Measurements from ENCODE around the gene SLC2A9.
A peak's percentile ranks its signal among the peaks of the same experiment; 100 is the strongest.

SLC2A9 gene

GRCh38 chr4:10018818-10019461 lies 2.4 kb downstream of the SLC2A9 start:
- peak; percentile 92 for DNase-seq

GRCh38 chr4:10017037-10017893 lies 4.0 kb downstream of the SLC2A9 start:
- no peak for DNase-seq

- DNase-seq = no peak
Observed at GRCh38 chr4:10016169-10016568, 5.1 kb downstream of the SLC2A9 start.

GRCh38 chr4:10015140-10015753 lies 6.0 kb downstream of the SLC2A9 start:
- no peak for DNase-seq

GRCh38 chr4:10013722-10014121 lies 7.6 kb downstream of the SLC2A9 start:
- peak; percentile 17 for DNase-seq

- no peak for DNase-seq
Observed at GRCh38 chr4:10011885-10012284, 9.4 kb downstream of the SLC2A9 start.

- no peak for DNase-seq
Observed at GRCh38 chr4:10011277-10011676, 10.0 kb downstream of the SLC2A9 start.

- DNase-seq = no peak
Observed at GRCh38 chr4:10009861-10010500, 11.3 kb downstream of the SLC2A9 start.

- DNase-seq = no peak
Observed at GRCh38 chr4:10008609-10009005, 12.7 kb downstream of the SLC2A9 start.

- DNase-seq = no peak
Observed at GRCh38 chr4:10007793-10008608, 13.3 kb downstream of the SLC2A9 start.

GRCh38 chr4:10007436-10007740 lies 13.9 kb downstream of the SLC2A9 start:
- no peak for DNase-seq

- DNase-seq = no peak
Observed at GRCh38 chr4:10006601-10007435, 14.5 kb downstream of the SLC2A9 start.

- DNase-seq = no peak
Observed at GRCh38 chr4:10006231-10006600, 15.1 kb downstream of the SLC2A9 start.

- DNase-seq = no peak
Observed at GRCh38 chr4:10005632-10006031, 15.7 kb downstream of the SLC2A9 start.

GRCh38 chr4:10003666-10004065 lies 17.6 kb downstream of the SLC2A9 start:
- DNase-seq = no peak

GRCh38 chr4:10002278-10002677 lies 19.0 kb downstream of the SLC2A9 start:
- DNase-seq = no peak

- no peak for DNase-seq
Observed at GRCh38 chr4:10001757-10002156, 19.5 kb downstream of the SLC2A9 start.

GRCh38 chr4:9999956-10000561 lies 21.2 kb downstream of the SLC2A9 start:
- DNase-seq = no peak

- DNase-seq = no peak
Observed at GRCh38 chr4:9997886-9998285, 23.4 kb downstream of the SLC2A9 start.

- no peak for DNase-seq
Observed at GRCh38 chr4:9996319-9997110, 24.8 kb downstream of the SLC2A9 start.

Measured in KG1 (cell line).